Epidermal melanocyte (primary cell): Measurements from ENCODE around the gene GRXCR1.

Source experiments
- DNase-seq: peaks from one replicate; pipeline ENCODE4 v3.0.0; 2011; ENCODE audit warnings: low spot score; ENCODE audit not compliant: insufficient read length

The GRXCR1 gene

DNA sequence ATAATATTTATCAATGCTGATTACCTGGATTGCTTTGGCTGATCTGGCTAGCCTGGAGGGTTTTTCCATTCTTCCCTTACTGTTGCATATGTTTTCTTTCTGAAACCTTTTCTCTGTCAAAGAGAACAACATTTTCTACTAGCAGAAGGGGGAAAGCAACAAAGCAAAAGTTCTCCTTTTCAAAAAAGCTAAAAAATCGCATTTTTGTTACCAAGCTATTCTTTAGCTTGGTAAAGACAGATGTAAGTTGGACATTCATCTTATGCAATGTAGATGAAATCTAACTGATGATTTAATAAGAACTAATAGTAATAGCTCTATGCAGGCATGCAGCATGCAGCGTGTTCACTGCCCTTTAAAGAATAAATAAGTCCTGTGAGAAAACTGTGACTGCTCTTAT lies at the start of gene GRXCR1:
Gene GRXCR1, plus strand, starts transcription at position 301 of the 400 bp plus-strand sequence. CDS start 554 bp downstream, outside the sequence.
- no peak for DNase-seq

DNA sequence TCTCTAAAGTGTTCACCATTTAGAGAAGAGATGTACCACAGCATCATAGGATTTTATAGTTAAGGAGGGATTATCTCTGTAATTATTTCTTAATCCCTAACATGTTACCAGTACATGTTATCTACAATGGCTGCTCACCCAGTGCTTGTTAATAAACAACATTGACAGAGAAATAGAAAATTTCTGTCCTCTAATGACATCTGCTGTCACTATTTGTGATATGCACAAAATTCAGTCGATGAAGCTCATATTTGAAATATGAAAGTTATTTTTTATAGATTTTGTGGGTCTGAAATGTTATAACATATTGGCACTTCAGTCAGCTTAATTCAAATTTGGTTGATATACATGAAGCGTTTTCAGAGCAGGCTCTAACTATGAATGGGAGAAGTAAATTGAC lies 48.8 kb upstream of the GRXCR1 start:
- DNase-seq, result no peak

DNA sequence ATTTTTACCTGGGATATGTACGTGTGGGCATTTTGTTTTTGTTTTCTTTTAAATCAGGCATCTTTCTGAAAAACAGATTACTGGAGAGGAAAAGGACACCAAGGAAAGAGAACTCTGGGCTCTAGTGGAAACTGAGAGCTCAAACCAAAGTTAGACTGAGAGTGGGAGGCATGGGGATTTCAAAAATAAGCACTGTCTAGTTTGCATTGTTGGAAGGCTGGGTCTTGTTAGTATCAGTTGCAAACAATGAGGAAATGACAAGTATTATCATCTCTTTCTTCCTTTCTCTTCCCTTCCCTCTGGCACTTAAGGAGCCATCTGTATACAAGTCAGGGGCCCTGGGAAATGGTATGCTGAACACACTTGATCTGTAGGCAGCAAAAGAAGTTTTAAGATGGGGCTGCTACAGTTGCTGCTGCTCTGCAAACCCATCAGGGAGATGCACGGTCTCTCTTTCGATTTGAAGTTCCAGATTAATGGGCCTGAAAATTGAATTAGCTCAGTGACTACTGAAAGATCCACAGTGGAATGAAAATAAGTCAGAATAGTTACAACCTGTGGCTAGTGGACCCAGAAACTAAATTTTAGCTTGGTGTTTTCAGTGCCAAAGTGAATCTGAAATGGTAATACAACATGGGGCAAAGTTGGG lies 48.0 kb upstream of the GRXCR1 start:
- DNase-seq, result no peak

DNA sequence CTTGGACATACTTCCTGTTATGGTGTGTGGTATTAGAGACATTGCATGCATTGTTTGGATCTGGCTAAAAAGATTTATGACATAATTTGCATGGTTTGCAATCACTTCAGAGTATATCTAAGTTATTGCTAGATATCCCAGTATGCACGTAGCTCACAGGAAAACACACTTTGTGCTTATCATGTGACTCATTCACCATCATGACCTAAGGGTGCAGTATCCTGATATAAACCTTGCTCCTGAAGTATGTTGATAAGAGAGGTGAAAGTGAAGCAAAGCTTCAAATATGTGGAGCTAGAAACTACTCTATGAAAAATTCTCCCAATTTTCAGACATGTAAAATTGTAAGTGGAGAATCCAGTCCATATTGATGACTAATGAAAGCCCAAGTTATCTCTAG lies 46.9 kb upstream of the GRXCR1 start:
- peak; percentile 26 for DNase-seq

DNA sequence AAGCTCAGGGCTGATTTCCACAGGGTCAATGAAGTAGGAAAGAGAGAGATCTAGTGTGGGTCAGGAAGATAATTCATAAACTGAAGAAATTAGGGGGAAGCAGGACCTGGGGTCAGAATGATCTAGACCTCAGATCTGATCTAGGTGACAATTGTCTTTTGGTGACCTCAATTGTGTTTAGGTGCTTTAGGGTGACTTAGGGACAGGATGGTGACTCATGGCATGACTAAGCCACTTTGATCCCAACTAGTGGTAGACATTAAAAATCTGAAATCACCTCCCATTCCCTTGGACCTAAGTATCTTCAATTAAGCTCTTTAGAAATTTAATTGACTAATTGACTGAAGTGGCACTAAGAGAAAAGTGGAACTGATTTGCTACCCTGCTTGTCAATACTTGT lies 36.7 kb upstream of the GRXCR1 start:
- DNase-seq, result no peak

DNA sequence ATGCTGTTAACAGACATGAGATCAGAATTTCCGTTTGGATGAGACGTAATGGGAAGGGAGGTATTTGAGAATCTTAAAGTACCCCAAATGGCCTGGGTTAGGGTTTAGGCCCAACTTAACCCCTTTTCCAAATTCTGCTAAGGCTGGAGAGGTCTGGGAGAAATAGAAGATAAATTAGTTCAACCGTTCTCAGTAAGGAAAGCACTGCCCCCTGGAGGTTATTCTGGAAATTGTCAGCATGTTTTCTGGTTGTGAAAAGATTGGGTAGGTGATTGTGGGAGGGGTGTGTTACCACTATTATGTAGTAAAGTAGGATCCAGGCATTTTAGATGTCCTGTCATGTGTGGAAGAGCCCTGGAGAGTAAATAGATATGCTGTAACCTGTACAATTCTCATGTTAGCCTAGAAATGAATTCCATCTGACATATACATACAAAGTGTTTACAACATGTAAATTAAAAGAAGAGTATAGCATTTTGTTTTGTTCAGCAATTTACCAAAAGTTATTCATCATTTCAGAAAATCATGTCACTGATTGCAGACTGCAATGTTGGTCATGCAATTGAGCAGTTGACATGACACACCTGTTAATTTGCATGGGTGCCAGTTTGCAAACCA lies 26.8 kb upstream of the GRXCR1 start:
- no peak for DNase-seq

DNA sequence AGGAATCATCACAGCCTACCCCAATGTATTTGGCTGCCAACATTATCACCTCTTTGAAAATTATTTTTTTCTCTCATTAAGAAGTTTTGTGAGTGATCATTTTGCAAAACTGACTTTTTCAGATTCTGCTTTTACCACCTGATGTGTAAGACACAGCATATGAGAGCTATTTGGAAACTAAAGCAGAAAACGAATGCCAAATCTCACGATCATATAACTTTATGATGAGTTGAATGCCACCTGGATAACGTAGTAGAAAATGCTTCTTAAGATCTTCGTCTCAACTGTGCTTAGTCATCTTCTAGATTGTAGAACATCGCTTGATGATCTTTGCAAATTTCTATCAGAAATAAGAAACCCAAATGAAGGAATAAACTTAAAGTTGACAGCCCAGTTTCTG lies 21.3 kb upstream of the GRXCR1 start:
- DNase-seq, result no peak

DNA sequence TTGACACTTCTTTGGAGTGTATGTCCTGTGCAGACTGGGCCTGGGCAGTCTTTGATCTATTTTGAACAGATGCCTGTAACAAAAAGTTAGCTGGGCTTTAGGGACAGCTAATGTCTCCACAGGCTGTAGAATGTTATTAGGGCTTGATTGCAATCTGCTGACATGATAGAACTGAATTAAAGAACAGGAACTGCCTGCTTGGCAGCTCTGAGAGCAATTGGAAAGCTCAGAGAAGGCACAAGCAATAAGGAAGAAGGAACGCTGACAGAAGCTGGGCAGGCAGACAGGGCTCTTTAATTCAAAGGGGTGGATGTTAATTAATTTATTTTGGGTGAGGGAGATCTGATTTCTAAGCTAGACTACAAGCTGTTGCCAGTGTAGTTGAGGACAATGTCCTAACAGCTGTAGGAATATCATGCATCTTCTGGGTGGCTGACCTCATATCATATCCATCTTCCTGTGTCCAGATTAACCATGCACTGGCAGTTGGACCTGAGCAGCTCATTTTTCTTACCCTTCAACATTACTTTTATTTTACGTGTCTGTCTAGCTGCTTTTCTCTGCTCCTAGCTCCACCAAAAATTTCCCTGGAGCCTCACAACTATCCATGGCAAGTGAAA lies 20.7 kb upstream of the GRXCR1 start:
- no peak for DNase-seq

DNA sequence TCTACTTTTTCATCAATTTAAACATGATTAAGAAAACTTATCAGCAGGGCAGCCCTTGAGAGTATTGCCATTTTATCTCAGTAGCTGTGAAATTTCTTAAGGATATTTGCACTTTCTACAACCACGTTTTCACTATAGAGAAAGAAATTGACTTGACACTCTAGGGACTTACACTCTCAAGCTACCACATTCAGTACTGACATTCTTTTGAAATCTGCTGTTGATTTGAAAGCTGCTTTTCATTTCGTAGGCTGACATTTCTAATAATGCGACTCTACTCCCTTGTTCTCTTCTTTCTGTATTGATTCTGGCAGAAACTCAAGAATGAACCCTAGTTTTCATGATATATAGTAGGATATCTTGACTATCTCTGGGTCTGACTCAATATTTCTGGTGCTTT lies 13.7 kb upstream of the GRXCR1 start:
- no peak for DNase-seq

DNA sequence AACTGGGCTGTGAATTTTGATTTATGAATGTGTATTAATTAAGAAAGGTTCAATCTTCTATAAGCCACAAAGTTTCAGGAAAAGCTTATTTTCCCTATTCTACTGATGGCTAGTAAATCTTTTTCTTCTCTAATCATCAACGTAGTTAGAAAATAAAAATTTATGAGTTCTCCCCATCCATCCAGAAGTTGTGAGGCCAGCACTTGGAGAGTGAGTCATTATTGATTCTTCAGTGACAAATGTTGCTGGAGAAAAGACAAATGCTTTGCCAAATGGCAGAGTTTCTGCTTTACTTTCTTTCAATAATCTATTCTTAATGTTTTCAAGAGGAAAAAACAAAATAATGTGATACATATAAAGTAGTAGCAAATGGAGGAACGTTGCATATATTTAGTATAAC lies 11.3 kb upstream of the GRXCR1 start:
- DNase-seq, result no peak

DNA sequence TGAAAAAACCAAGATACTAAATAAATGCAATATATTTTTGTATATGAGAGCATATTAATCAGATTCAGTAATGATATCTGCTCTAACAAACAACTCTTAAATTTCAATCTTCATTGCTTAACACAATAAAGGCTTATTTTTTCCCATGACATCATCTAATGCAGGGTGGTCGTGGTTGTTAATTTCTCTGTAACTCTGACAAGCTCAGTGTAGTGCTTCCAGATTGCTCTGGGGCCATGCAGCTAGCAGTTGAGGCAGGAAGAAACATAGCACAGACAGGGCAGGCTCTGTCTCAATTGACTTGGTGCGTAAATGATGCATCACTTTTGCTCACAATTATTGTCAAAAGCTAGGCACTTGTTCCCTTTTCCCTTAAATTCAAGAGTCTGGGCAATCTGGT lies 869 bp upstream of the GRXCR1 start:
- DNase-seq, result no peak

DNA sequence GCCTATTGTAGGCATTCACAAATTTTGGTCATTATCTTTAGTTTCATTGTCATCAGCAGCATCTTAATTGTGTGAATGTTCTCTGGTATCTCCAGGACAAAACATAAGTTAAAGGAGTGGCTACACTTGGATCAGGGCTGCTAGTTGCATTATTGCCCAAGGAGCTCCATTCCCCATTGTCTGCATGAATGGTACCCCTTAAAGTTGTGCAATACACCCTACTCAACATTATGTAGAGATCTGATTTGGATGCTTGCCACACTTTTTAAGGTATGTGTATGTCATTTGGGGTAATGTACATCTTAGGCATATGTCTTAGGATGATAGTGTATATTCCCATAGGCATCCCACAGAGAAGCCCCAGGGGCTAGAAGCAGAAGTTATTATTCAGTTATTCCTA lies 2.9 kb downstream of the GRXCR1 start:
- DNase-seq, result no peak

DNA sequence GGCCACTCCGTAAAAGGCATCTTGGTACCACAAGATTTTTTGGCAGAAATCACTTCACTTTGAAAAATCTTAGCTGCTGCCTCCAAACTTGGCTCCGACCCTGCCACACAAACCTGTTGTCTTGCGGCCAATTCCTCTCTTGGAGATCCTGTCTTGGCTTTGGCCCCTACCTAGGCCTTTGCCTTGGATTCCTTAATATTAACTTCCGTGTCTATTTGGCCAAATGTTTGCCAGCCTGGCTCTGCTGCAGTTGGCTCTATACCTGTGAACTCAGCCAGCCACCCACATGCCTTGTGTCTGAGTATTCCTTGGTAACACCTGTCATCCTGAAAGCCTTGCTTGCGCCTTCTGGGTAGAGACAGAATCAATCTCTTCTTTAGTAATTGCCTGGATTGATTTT lies 12.5 kb downstream of the GRXCR1 start:
- no peak for DNase-seq

DNA sequence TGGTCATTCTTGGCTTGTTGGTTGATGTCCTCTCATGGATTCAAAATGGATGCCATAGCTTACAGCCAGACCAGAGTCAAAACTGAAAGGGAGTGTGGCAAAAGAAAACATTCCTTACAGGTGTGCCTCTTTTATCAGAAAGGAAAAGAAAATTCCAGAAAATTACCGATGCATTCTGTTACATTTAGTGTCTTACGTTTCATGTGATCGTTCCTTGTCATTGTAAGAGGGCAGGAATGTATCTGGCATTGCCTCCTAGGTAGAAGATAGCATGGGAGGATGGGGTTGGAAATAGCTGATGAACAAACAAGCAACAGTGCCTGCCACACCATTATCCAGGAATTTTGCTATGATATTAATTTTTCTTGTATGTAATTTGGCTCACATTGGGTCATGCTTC lies 13.1 kb downstream of the GRXCR1 start:
- no peak for DNase-seq

DNA sequence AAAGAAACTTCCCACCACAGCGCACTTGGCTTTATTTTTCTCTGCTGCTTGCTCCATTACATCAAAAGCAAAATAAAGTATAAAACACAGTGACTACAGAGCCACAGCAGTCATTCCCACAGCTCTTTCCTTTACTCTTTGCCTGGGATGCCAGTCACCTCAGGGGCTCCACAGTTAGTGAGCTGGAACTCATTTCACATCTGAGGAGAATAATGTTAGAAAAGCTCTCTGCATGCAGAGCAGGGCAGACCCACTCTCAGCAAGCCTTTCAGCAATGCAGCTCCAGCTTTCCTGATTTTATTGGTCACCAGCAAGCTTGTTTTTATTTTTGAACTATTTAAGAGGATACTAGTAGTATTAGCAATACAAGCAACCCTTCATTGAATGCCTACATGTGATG lies 13.8 kb downstream of the GRXCR1 start:
- no peak for DNase-seq

DNA sequence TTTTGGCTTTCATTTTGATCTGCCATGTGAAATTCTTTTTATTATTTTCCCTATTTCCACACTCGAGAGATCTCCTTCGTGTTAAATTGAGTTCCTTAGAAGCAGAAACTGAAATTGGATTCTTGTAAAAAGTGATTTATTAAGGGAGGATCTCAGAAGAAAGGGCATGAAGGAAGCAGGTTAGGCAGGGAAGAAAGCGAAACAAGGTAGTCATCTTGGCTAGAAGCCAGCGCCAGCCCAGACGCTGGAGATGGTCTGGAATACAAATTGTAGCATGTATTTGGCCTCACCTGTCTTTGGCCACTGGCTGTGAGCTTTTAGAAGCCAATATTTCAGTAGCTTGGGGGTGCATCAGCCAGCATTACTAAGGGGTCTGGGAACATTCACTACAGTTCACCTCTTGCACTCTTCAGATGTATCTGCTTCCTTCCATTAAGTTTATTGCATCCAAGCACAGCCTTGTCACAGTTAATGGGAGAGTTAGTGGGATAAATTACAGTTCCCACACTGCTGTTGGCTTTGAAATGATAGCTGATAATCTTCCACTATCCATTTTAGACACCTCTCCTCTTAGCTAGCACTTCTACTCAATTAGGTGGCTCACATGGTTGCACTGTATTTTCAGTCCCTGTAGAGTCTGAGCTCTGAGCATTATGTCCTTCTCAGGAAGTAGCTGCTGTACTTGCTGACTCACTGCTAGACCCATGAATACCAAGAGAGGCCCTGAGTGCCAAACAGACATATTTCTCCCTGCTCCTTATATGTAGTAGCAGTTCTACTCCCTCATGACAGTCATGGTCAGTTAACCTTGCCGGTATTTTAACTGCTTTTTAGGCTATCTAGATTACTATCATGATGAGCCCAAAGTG lies 14.6 kb downstream of the GRXCR1 start:
- DNase-seq, result no peak

DNA sequence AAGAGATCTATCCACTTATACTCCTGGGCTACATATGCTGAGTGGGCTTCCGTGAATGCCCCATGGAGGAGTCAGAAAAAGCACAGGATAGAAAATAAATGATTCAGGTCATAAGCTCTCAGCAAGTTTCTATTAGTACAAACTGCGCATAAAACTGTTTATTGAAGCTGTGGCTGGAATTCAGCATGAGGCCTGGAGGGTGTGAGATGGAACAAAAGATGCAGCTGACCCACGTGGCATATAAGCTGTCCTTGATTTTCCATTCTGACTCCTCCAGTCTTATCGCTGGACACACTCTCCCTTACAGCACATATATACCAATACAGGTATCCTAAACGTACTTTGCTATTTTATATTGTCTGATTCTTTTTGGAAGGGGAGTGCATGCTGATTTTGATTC lies 17.9 kb downstream of the GRXCR1 start:
- no peak for DNase-seq

DNA sequence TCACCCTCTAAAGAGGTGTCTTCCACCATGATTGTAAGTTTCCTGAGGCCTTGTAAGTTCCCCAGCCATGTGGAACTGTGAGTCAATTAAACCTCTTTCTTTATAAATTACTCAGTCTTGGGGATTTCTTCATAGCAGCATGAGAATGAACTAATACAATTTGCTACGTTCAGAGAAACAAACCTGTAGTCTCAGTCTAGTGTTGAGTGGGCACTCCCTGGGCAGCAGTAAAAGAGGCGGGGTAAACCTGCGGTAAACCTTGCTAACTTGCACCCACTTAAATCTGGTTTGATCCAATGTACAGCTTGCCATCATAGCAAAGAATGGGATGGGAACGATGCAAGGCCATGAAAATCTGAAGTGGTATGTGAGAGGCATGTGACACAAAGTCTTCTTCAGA lies 22.4 kb downstream of the GRXCR1 start:
- no peak for DNase-seq

DNA sequence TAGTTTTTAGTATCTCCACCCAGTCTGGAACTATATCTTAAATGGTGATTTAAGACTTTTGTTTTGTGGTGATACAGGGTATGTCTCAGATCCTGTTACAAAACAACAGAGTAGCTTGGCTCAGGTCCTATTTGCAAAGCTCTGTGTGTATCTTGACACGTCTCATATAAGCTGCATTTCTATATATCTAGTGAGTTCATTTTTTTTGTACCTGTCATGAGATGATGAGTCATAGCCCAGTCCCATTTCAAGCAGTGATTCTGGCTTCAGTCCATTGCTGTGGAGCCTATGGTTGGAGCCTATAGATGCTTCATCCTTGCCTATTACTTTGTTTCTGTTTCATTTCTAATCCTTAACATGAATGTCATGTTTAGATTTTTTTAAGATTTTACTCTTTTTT lies 23.0 kb downstream of the GRXCR1 start:
- no peak for DNase-seq

DNA sequence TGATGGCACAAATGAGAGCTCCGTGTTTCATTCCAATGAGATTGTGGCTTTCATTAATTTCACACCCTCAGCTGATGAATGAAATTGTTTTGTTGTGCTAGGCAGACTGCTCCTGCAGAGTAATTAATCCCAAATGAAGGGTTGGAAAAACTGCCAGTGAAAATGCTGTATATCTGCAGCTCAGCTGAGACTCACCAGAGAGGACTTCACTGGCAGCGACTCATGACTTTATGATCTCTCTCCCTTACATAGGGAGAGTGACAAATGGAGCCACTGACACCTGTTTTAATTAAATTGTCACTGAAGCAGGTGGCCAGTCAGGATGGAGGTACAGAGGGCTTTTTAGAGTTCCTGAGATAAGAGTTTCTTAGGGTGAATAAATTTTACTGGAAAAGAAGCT lies 24.8 kb downstream of the GRXCR1 start:
- DNase-seq, result no peak

DNA sequence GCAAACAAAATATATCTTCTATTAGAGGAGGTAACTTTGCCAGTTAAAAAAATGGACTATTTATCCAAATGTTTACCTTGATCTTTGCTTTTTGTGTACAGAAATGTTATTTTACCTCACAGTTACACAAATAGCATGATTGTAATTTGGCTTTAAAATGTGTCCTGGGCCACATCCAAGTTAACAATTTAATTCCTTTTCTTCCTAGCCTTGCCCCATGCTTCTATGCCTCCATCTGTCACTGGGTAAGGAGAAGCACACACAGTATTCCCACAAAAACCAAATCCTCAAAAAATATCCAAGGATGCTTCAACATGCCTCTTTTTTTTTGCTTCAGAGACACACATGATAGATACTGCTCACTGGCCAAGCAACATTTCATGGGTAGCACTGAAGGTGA lies 30.9 kb downstream of the GRXCR1 start:
- DNase-seq, result no peak

DNA sequence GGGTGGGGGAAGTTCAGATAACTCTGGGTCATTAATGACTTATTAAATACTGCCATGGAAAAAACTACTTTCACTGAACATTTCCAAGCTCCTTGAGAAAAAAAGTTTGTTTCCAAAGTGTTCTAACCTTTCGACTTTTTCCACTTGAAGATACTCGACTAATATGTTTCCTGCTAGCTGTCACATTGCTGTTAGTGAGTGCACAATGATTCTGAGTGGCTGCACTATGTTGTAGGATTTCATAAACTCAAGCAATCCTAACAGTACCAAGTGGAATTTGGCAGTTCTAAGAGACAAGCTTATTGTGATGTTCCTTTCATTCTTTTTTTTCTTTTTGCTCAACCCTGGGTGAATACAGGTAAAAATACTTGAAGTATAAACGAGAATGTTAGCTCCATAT lies 33.4 kb downstream of the GRXCR1 start:
- no peak for DNase-seq
